H9 (cell line): ENCODE data around the gene ZWILCH. TPM values are rescaled to one million over a fixed set of nuclear protein-coding genes. Genes with fewer than 3 reads are reported as not detected.
A peak's percentile ranks its signal among the peaks of the same experiment; 100 is the strongest.

Experiments
- DNase-seq: peaks from one replicate; pipeline ENCODE4 v3.0.0-alpha.2; 2017
- H2AFZ ChIP-seq: one replicate; pipeline ENCODE4 v1.6.1; 2013; ENCODE audit warnings: mild to moderate bottlenecking, low read length, control low read depth, moderate library complexity
- H2AK5ac ChIP-seq: 2 replicates; pipeline ENCODE4 v1.6.1; 2013; ENCODE audit warnings: low read length, control low read depth, mixed read lengths; ENCODE audit not compliant: insufficient read length
- H2BK120ac ChIP-seq: one replicate; pipeline ENCODE4 v1.6.1; 2013; ENCODE audit warnings: low read depth, mild to moderate bottlenecking, low read length, control low read depth, inconsistent platforms; ENCODE audit not compliant: poor library complexity, severe bottlenecking
- H2BK12ac ChIP-seq: 2 replicates; pipeline ENCODE4 v1.6.1; 2013; ENCODE audit warnings: low read length, control low read depth, mixed read lengths, low read depth; ENCODE audit not compliant: insufficient read length
- H2BK15ac ChIP-seq: 2 replicates; pipeline ENCODE4 v1.6.1; 2013; ENCODE audit warnings: low read depth, low read length, control low read depth
- H2BK20ac ChIP-seq: one replicate; pipeline ENCODE4 v1.6.1; 2013; ENCODE audit warnings: low read depth, mild to moderate bottlenecking, low read length, control low read depth, inconsistent platforms; ENCODE audit not compliant: poor library complexity, severe bottlenecking
- H2BK5ac ChIP-seq: 2 replicates; pipeline ENCODE4 v1.6.1; 2013; ENCODE audit warnings: low read length, control low read depth, mixed read lengths; ENCODE audit not compliant: insufficient read length
- H3K14ac ChIP-seq: 2 replicates; pipeline ENCODE4 v1.6.1; 2013; ENCODE audit warnings: low read length, control low read depth; ENCODE audit not compliant: insufficient read depth
- H3K18ac ChIP-seq: 2 replicates; pipeline ENCODE4 v1.6.1; 2013; ENCODE audit warnings: low read depth, mild to moderate bottlenecking, mixed read lengths, low read length, control low read depth; ENCODE audit not compliant: insufficient read length
- H3K23ac ChIP-seq: 2 replicates; pipeline ENCODE4 v1.6.1; 2013; ENCODE audit warnings: low read length, control low read depth, mixed read lengths, low read depth; ENCODE audit not compliant: insufficient read length
- H3K23me2 ChIP-seq: 2 replicates; pipeline ENCODE4 v1.6.1; 2013; ENCODE audit warnings: low read depth, mild to moderate bottlenecking, mixed read lengths, low read length, control low read depth; ENCODE audit not compliant: insufficient read length, poor library complexity, severe bottlenecking
- H3K27ac ChIP-seq: 2 replicates; pipeline ENCODE4 v1.5.1; 2013; ENCODE audit warnings: low read length, control low read depth, mixed read lengths, low read depth; ENCODE audit not compliant: insufficient read length
- H3K27me3 ChIP-seq: 2 replicates; pipeline ENCODE4 v1.6.1; 2013; ENCODE audit warnings: low read length, control low read depth, inconsistent platforms; ENCODE audit not compliant: insufficient read depth
- H3K4ac ChIP-seq: 2 replicates; pipeline ENCODE4 v1.6.1; 2013; ENCODE audit warnings: low read depth, mild to moderate bottlenecking, control low read depth, inconsistent platforms, low read length, moderate library complexity
- H3K4me1 ChIP-seq: 2 replicates; pipeline ENCODE4 v1.6.1; 2013; ENCODE audit warnings: low read length, control low read depth, inconsistent platforms; ENCODE audit not compliant: insufficient read depth
- H3K4me2 ChIP-seq: 2 replicates; pipeline ENCODE4 v1.6.1; 2013; ENCODE audit warnings: low read length, control low read depth, mixed read lengths; ENCODE audit not compliant: insufficient read length, insufficient read depth
- H3K56ac ChIP-seq: 2 replicates; pipeline ENCODE4 v1.6.1; 2013; ENCODE audit warnings: low read depth, mild to moderate bottlenecking, mixed read lengths, low read length, control low read depth; ENCODE audit not compliant: insufficient read length
- H3K79me1 ChIP-seq: 2 replicates; pipeline ENCODE4 v1.6.1; 2013; ENCODE audit warnings: low read depth, mild to moderate bottlenecking, moderate library complexity, low read length, control low read depth, inconsistent platforms; ENCODE audit not compliant: insufficient read depth, poor library complexity, severe bottlenecking
- H3K79me2 ChIP-seq: 2 replicates; pipeline ENCODE4 v1.6.1; 2013; ENCODE audit warnings: low read length, control low read depth, inconsistent platforms; ENCODE audit not compliant: insufficient read depth
- H3K9ac ChIP-seq: 2 replicates; pipeline ENCODE4 v1.6.1; 2013; ENCODE audit warnings: low read length, control low read depth, mixed read lengths; ENCODE audit not compliant: insufficient read length; ENCODE audit errors: extremely low read depth
- H3K9me3 ChIP-seq: one replicate; pipeline ENCODE4 v1.6.1; 2013; ENCODE audit warnings: low read depth, low read length, inconsistent platforms; ENCODE audit not compliant: control insufficient read depth
- H3T11ph ChIP-seq: one replicate; pipeline ENCODE4 v1.6.1; 2013; ENCODE audit warnings: mild to moderate bottlenecking, low read length, control low read depth, inconsistent platforms
- H4K20me1 ChIP-seq: one replicate; pipeline ENCODE4 v1.6.1; 2013; ENCODE audit not compliant: control insufficient read depth, insufficient read length, insufficient read depth
- H4K5ac ChIP-seq: 2 replicates; pipeline ENCODE4 v1.6.1; 2013; ENCODE audit warnings: low read depth, mild to moderate bottlenecking, mixed read lengths, low read length, control low read depth; ENCODE audit not compliant: insufficient read length
- H4K8ac ChIP-seq: replicated peaks from 2 replicates; pipeline ENCODE4 v1.6.1; 2013; ENCODE audit warnings: low read length, control low read depth, mixed read lengths, low read depth; ENCODE audit not compliant: insufficient read length
- H4K91ac ChIP-seq: 2 replicates; pipeline ENCODE4 v1.6.1; 2013; ENCODE audit warnings: low read depth, mild to moderate bottlenecking, moderate library complexity, mixed read lengths, low read length, control low read depth; ENCODE audit not compliant: insufficient read length
- H3K27ac Mint-ChIP-seq, 3 experiments: 2 replicates in 2 of 3; 3 replicates in 1 of 3; pipeline ENCODE4 v1.8.0; 2020 to 2021; ENCODE audit warnings: mixed read lengths in 3 of 3, mild to moderate bottlenecking in 1 of 3, moderate library complexity in 1 of 3
- H3K27me3 Mint-ChIP-seq: 2 replicates; pipeline ENCODE4 v1.8.0; 2021; ENCODE audit warnings: low read depth, mild to moderate bottlenecking, moderate library complexity, mixed read lengths
- H3K36me3 Mint-ChIP-seq, 3 experiments: 2 replicates in 2 of 3; 3 replicates in 1 of 3; pipeline ENCODE4 v1.8.0; 2020 to 2021; ENCODE audit warnings: low read depth in 3 of 3, mixed read lengths in 3 of 3; ENCODE audit not compliant: insufficient read depth in 1 of 3
- H3K4me1 Mint-ChIP-seq, 2 experiments: 2 replicates each; pipeline ENCODE4 v1.8.0; 2020; ENCODE audit warnings: mixed read lengths in 2 of 2
- H3K4me3 Mint-ChIP-seq, 2 experiments: 2 replicates in 1 of 2; 3 replicates in 1 of 2; pipeline ENCODE4 v1.8.0; 2020 to 2021; ENCODE audit warnings: mild to moderate bottlenecking in 2 of 2, mixed read lengths in 2 of 2, moderate library complexity in 1 of 2
- H3K9me3 Mint-ChIP-seq, 2 experiments: 2 replicates in 1 of 2; 3 replicates in 1 of 2; pipeline ENCODE4 v1.8.0; 2020; ENCODE audit warnings: mild to moderate bottlenecking in 2 of 2, mixed read lengths in 2 of 2, moderate library complexity in 1 of 2
- CTCF ChIP-seq: fragments of 200-600 bp; sonication (generic); conservative IDR thresholded peaks from 3 replicates; pipeline ENCODE4 v1.8.0; 2021; ENCODE audit warnings: antibody characterized with exemption, mild to moderate bottlenecking
- WGBS: extraction: QIAGEN DNeasy Blood & Tissue Kit; methylation state at CpG from one replicate; pipeline ENCODE4 v1.1.7; 2013; ENCODE audit warnings: missing lambda C conversion rate, low lambda C conversion rate, mixed read lengths; ENCODE audit not compliant: insufficient read length; ENCODE audit errors: extremely low coverage; 5-methylcytosine and 5-hydroxymethylcytosine counted together
- total RNA-seq: library from RNA; stranded (reverse); gene quantifications from 2 replicates; pipeline ENCODE4 v1.2.1, GENCODE V29; 2021

ZWILCH gene
- total RNA-seq, 1 experiment from 2014 or later = 47.2 TPM

- Mint-ChIP-seq H3K4me1 (peaks cover 24 to 33% of the 10 kb centered on the region in 2 experiments), H3K9me3 (no peaks in the 10 kb centered on the region), H3K27ac (peak overlapping the region in 1 of 3 experiments; percentile 76; a peak in 1 of 7 replicates), H3K4me3 (no peak overlapping the region), H3K27me3 (no peaks in the 10 kb centered on the region), H3K36me3 (peaks cover 0 to 10% (median 2%) of the 10 kb centered on the region in 3 experiments; a peak in 3 of 7 replicates)
- no peak overlapping the region for H2AK5ac ChIP-seq
- no peak overlapping the region for H4K5ac ChIP-seq
- H3K79me2 ChIP-seq = no peaks in the 10 kb centered on the region
- H2BK12ac ChIP-seq = no peak overlapping the region
- H3K9me3 ChIP-seq = no peaks in the 10 kb centered on the region
- no peak overlapping the region for H3K23ac ChIP-seq
- H2AFZ ChIP-seq = no peak overlapping the region
- H3K4me2 ChIP-seq = no peak overlapping the region
- H4K8ac ChIP-seq = no peak overlapping the region
- no peak for DNase-seq
- H4K20me1 ChIP-seq = no peaks in the 10 kb centered on the region
- no peak for TF ChIP-seq CTCF
- no peak overlapping the region for H3K14ac ChIP-seq
- no peak overlapping the region for H3K9ac ChIP-seq
- H2BK120ac ChIP-seq = no peak overlapping the region
- peaks cover 2% of the 10 kb centered on the region; the same call in 1 of the 2 replicates for H3K4me1 ChIP-seq
- no peak overlapping the region for H2BK20ac ChIP-seq
- H3K27ac ChIP-seq = no peak overlapping the region
- no peak overlapping the region for H3K56ac ChIP-seq
- no peaks in the 10 kb centered on the region for H3K27me3 ChIP-seq
- H2BK5ac ChIP-seq = no peak overlapping the region
- no peak overlapping the region for H3K18ac ChIP-seq
- no peak overlapping the region for H3K4ac ChIP-seq
- H4K91ac ChIP-seq = no peak overlapping the region
- H3K79me1 ChIP-seq = no peaks in the 10 kb centered on the region
- H2BK15ac ChIP-seq = no peak overlapping the region
- H3K23me2 ChIP-seq = no peaks in the 10 kb centered on the region
- no peak overlapping the region for H3T11ph ChIP-seq
- WGBS = no CpG with 5 or more reads among the region's 4 CpGs
These were observed 58.0 kb downstream of the ZWILCH start for GRCh38 chr15:66563126-66563525.
